ENCODE results near the gene TFPI. TPM values are rescaled to one million over a fixed set of nuclear protein-coding genes. Genes with fewer than 3 reads are reported as not detected.

TFPI gene
- total RNA-seq, 1 experiment from 2014 or later = 29.1 TPM

DNA sequence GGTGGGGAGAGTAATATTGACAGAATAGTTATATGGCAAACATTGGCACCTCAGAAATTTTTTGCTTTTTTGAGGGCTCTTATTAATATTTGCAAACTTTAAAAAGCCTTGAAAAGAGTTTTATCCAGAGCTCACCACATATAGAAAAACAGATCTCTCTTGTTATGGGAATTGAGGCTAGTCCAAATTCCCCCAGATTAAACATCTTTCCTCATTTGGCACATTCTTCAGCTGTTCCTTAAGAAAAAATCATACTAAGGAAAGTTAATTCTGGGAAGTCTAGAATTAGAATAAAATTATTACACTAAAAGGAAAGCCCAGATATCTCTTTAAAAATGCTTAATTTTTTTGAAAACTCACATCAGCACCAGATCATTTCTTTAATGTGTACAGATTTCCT, 5.6 kb downstream of the TFPI start:
- H3K4me1 ChIP-seq (ENCODE audit: control insufficient read depth in 1 of 2, insufficient read depth in 2 of 2, low read length in 2 of 2) = peaks cover 51 to 90% of the 10 kb centered on the region in 2 experiments
- ChIA-PET POLR2A (no interaction called here), CTCF (interaction anchor here (2.2 to 4.0 kb wide), 2 partner anchors 32 to 49 kb away, joined by 10 to 27 read pairs; no protein-coding TSS in a partner anchor), RAD21 (ENCODE audit: low non-redundant PET in 1 of 2, low total read pairs in 2 of 2, uncharacterized antibody in 2 of 2, unreplicated experiment in 2 of 2) (no interaction called here)
- no TSS peak for BruUV-seq (replicated peaks)
- no peak for ATAC-seq
- H3K27me3 ChIP-seq (ENCODE audit: insufficient read depth, low read length) = no peaks in the 10 kb centered on the region
- H3K9me3 ChIP-seq (ENCODE audit: control insufficient read depth in 1 of 2, insufficient read depth in 1 of 2, low read depth in 1 of 2, low read length in 2 of 2) = no peaks in the 10 kb centered on the region
- H3K36me3 ChIP-seq (ENCODE audit: control insufficient read depth in 1 of 2, insufficient read depth in 2 of 2, low read length in 2 of 2) = no peaks in the 10 kb centered on the region
- no peak overlapping the region for H2AFZ ChIP-seq (ENCODE audit: low read depth, low read length, poor library complexity, severe bottlenecking)
- H3K4me2 ChIP-seq (ENCODE audit: low read length) = peak overlapping the region; percentile 77; the same call in 1 of the 2 replicates
- H3K9me2 ChIP-seq (ENCODE audit: insufficient read depth) = no peaks in the 10 kb centered on the region
- H3K27ac ChIP-seq (ENCODE audit: low read depth, low read length) = peak overlapping the region; percentile 93; the same call in 1 of the 2 replicates
- TF ChIP-seq SIN3A (IDR thresholded peaks at IDR 0.05; ENCODE audit: low read depth) (no peak), ZNF274 (IDR thresholded peaks at IDR 0.05; ENCODE audit: low read depth, low read length) (no peak), POLR2A (IDR thresholded peaks at IDR 0.05; ENCODE audit: borderline replicate concordance, extremely low read depth, insufficient read depth, insufficient read length) (no peak), SP1 (IDR thresholded peaks at IDR 0.05; ENCODE audit: low read depth) (no peak), YY1 (IDR thresholded peaks at IDR 0.05; ENCODE audit: extremely low read depth, insufficient replicate concordance, low read depth, low read length) (no peak), MAX (IDR thresholded peaks at IDR 0.05) (no peak), JUND (IDR thresholded peaks at IDR 0.05) (no peak), ZFX (IDR thresholded peaks at IDR 0.05) (no peak), POLR2AphosphoS5 (IDR thresholded peaks at IDR 0.05; ENCODE audit: low read depth, low read length) (no peak), CBX3 (IDR thresholded peaks at IDR 0.05; ENCODE audit: low read depth) (no peak), EZH2 (IDR thresholded peaks at IDR 0.05) (no peak)
- TF ChIP-seq, protein P1, sequence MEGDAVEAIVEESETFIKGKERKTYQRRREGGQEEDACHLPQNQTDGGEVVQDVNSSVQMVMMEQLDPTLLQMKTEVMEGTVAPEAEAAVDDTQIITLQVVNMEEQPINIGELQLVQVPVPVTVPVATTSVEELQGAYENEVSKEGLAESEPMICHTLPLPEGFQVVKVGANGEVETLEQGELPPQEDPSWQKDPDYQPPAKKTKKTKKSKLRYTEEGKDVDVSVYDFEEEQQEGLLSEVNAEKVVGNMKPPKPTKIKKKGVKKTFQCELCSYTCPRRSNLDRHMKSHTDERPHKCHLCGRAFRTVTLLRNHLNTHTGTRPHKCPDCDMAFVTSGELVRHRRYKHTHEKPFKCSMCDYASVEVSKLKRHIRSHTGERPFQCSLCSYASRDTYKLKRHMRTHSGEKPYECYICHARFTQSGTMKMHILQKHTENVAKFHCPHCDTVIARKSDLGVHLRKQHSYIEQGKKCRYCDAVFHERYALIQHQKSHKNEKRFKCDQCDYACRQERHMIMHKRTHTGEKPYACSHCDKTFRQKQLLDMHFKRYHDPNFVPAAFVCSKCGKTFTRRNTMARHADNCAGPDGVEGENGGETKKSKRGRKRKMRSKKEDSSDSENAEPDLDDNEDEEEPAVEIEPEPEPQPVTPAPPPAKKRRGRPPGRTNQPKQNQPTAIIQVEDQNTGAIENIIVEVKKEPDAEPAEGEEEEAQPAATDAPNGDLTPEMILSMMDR (IDR thresholded peaks at IDR 0.05 in 2 of 3, conservative IDR thresholded peaks at IDR 0.05 in 1 of 3; ENCODE audit: borderline replicate concordance in 1 of 3, insufficient read depth in 1 of 3, low read depth in 2 of 3, low read length in 2 of 3) = no peak
- TF ChIP-seq, protein P2, sequence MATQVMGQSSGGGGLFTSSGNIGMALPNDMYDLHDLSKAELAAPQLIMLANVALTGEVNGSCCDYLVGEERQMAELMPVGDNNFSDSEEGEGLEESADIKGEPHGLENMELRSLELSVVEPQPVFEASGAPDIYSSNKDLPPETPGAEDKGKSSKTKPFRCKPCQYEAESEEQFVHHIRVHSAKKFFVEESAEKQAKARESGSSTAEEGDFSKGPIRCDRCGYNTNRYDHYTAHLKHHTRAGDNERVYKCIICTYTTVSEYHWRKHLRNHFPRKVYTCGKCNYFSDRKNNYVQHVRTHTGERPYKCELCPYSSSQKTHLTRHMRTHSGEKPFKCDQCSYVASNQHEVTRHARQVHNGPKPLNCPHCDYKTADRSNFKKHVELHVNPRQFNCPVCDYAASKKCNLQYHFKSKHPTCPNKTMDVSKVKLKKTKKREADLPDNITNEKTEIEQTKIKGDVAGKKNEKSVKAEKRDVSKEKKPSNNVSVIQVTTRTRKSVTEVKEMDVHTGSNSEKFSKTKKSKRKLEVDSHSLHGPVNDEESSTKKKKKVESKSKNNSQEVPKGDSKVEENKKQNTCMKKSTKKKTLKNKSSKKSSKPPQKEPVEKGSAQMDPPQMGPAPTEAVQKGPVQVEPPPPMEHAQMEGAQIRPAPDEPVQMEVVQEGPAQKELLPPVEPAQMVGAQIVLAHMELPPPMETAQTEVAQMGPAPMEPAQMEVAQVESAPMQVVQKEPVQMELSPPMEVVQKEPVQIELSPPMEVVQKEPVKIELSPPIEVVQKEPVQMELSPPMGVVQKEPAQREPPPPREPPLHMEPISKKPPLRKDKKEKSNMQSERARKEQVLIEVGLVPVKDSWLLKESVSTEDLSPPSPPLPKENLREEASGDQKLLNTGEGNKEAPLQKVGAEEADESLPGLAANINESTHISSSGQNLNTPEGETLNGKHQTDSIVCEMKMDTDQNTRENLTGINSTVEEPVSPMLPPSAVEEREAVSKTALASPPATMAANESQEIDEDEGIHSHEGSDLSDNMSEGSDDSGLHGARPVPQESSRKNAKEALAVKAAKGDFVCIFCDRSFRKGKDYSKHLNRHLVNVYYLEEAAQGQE (IDR thresholded peaks at IDR 0.05; ENCODE audit: low read depth) = no peak
- H4K20me1 ChIP-seq (ENCODE audit: insufficient read depth) = no peaks in the 10 kb centered on the region
- H3K4me3 ChIP-seq (replicated peaks in 1 of 2; ENCODE audit: low read depth in 1 of 2, low read length in 2 of 2) = no peak overlapping the region
- intact Hi-C loops (cut with micrococcal nuclease) = no loop called here
- no peak for DNase-seq (ENCODE audit: low read depth, low spot score)
- H3K9ac ChIP-seq (ENCODE audit: low read length) = no peak overlapping the region
- peaks cover 11% of the 10 kb centered on the region; the same call in 1 of the 2 replicates for H3K79me2 ChIP-seq (ENCODE audit: insufficient read depth, low read length)

Data from HCT116 (cell line).